GM23338 (cell line): Measurements from ENCODE around the gene PAX5. TPM values are rescaled to one million over a fixed set of nuclear protein-coding genes. Genes with fewer than 3 reads are reported as not detected.

Experiments
- ATAC-seq: fragments of 200-7000 bp; cut with Tn5 transposase; 3 replicates; pipeline ENCODE4 v1.9.1; 2020
- DNase-seq: peaks from one replicate; pipeline ENCODE4 v3.0.0-alpha.2; 2015; ENCODE audit warnings: low spot score
- H2AFZ ChIP-seq: fragments of 200-600 bp; sonication (generic); 2 replicates; pipeline ENCODE4 v1.8.0; 2016; ENCODE audit warnings: antibody characterized with exemption, mild to moderate bottlenecking, moderate library complexity
- H3F3A ChIP-seq: fragments of 200-600 bp; sonication (generic); replicated peaks from 2 replicates; pipeline ENCODE4 v1.8.0; 2017; ENCODE audit warnings: antibody characterized with exemption, mixed run types, low read depth
- H3K27ac ChIP-seq: fragments of 200-600 bp; sonication (generic); 2 replicates; pipeline ENCODE4 v1.6.1; 2016; ENCODE audit warnings: low read depth
- H3K27me3 ChIP-seq: fragments of 200-600 bp; sonication (generic); 2 replicates; pipeline ENCODE4 v1.8.0; 2016; ENCODE audit warnings: mild to moderate bottlenecking, mixed run types, moderate library complexity; ENCODE audit not compliant: insufficient read depth
- H3K36me3 ChIP-seq: fragments of 200-600 bp; sonication (generic); 2 replicates; pipeline ENCODE4 v1.8.0; 2016; ENCODE audit warnings: mild to moderate bottlenecking; ENCODE audit not compliant: insufficient read depth
- H3K4me1 ChIP-seq: fragments of 200-600 bp; sonication (generic); 2 replicates; pipeline ENCODE4 v1.8.0; 2016; ENCODE audit warnings: mild to moderate bottlenecking, moderate library complexity; ENCODE audit not compliant: insufficient read depth
- H3K4me2 ChIP-seq: fragments of 200-600 bp; sonication (generic); 2 replicates; pipeline ENCODE4 v1.7.1; 2017; ENCODE audit warnings: mixed run types
- H3K4me3 ChIP-seq: fragments of 200-600 bp; sonication (generic); 2 replicates; pipeline ENCODE4 v1.6.1; 2016; ENCODE audit warnings: mixed run types
- H3K79me2 ChIP-seq: fragments of 200-600 bp; sonication (generic); replicated peaks from 2 replicates; pipeline ENCODE4 v1.8.0; 2017; ENCODE audit warnings: mild to moderate bottlenecking; ENCODE audit not compliant: insufficient read depth
- H3K9me2 ChIP-seq: fragments of 200-600 bp; sonication (generic); 2 replicates; pipeline ENCODE4 v1.8.0; 2017; ENCODE audit not compliant: insufficient read depth
- H4K20me1 ChIP-seq: fragments of 200-600 bp; sonication (generic); replicated peaks from 2 replicates; pipeline ENCODE4 v1.8.0; 2017; ENCODE audit warnings: mild to moderate bottlenecking; ENCODE audit not compliant: insufficient read depth
- H3K27ac Mint-ChIP-seq: 2 replicates; pipeline ENCODE4 v1.8.0; 2020; ENCODE audit warnings: inconsistent platforms, mild to moderate bottlenecking, moderate library complexity, mixed read lengths
- H3K27me3 Mint-ChIP-seq: 3 replicates; pipeline ENCODE4 v1.8.0; 2022; ENCODE audit warnings: low read depth, mild to moderate bottlenecking, moderate library complexity, mixed read lengths, inconsistent platforms; ENCODE audit not compliant: insufficient read depth, poor library complexity
- H3K36me3 Mint-ChIP-seq: 3 replicates; pipeline ENCODE4 v1.8.0; 2021; ENCODE audit warnings: low read depth, mild to moderate bottlenecking, inconsistent platforms, moderate library complexity, mixed read lengths
- H3K4me1 Mint-ChIP-seq: 3 replicates; pipeline ENCODE4 v1.8.0; 2020; ENCODE audit warnings: mild to moderate bottlenecking, inconsistent platforms, mixed read lengths
- H3K4me3 Mint-ChIP-seq: 3 replicates; pipeline ENCODE4 v1.8.0; 2021; ENCODE audit warnings: moderate library complexity, mild to moderate bottlenecking, inconsistent platforms, mixed read lengths
- H3K9me3 Mint-ChIP-seq: 3 replicates; pipeline ENCODE4 v1.8.0; 2020; ENCODE audit warnings: moderate library complexity, mild to moderate bottlenecking, inconsistent platforms, mixed read lengths
- CREB1 ChIP-seq: fragments of 250-450 bp; sonication (Bioruptor Pico); IDR thresholded peaks from 2 replicates; pipeline ENCODE4 v1.5.0; 2020; ENCODE audit warnings: low read depth, mild to moderate bottlenecking, moderate library complexity
- ETS1 ChIP-seq: IDR thresholded peaks from 2 replicates; pipeline ENCODE4 v1.6.1; 2016; ENCODE audit warnings: antibody characterized with exemption
- EZH2phosphoT487 ChIP-seq: fragments of 200-600 bp; sonication (generic); IDR thresholded peaks from one replicate; pipeline ENCODE4 v1.8.1; 2018; ENCODE audit warnings: antibody characterized with exemption; ENCODE audit not compliant: unreplicated experiment
- NANOG ChIP-seq: IDR thresholded peaks from 2 replicates; pipeline ENCODE4 v1.6.1; 2016; ENCODE audit warnings: antibody characterized with exemption, borderline replicate concordance
- POLR2AphosphoS5 ChIP-seq: IDR thresholded peaks from 2 replicates; pipeline ENCODE4 v1.6.1; 2016; ENCODE audit warnings: antibody characterized with exemption, low read depth
- STAT1 ChIP-seq: IDR thresholded peaks from one replicate; pipeline ENCODE4 v1.6.1; 2016; ENCODE audit warnings: antibody characterized with exemption; ENCODE audit not compliant: unreplicated experiment
- ZNF114 ChIP-seq: fragments of 250-450 bp; sonication (Bioruptor Pico); IDR thresholded peaks from 2 replicates; pipeline ENCODE4 v1.5.0; 2020; ENCODE audit warnings: mild to moderate bottlenecking, moderate library complexity
- ZNF331 ChIP-seq: fragments of 250-450 bp; sonication (Bioruptor Pico); IDR thresholded peaks from 2 replicates; pipeline ENCODE4 v1.5.0; 2020; ENCODE audit warnings: low read depth, mild to moderate bottlenecking, moderate library complexity
- polyA plus RNA-seq: library from polyadenylated mRNA; unstranded; fragments of >200 nt; fragmentation: Nextera tagmentation; extraction: Ambion mirVana; gene quantifications from 2 replicates; pipeline ENCODE4 v1.2.1, GENCODE V29; 2016
- total RNA-seq: library from RNA; depleted of rRNA; stranded (reverse); fragments of >200 nt; shearing (Covaris generic); gene quantifications from 2 replicates; pipeline ENCODE4 v1.2.3, GENCODE V29; 2014
- TF ChIP-seq, protein P1 (sequence below): fragments of 250-450 bp; sonication (Bioruptor Pico); IDR thresholded peaks from 2 replicates; pipeline ENCODE4 v1.5.0; 2020; ENCODE audit warnings: mild to moderate bottlenecking, moderate library complexity
- TF ChIP-seq, protein P2 (sequence below): IDR thresholded peaks from one replicate; pipeline ENCODE4 v1.6.1; 2018; ENCODE audit warnings: antibody characterized with exemption; ENCODE audit not compliant: unreplicated experiment

PAX5 gene
- total and polyA plus RNA-seq, 2 experiments from 2014 or later = 0.17 to 0.60 TPM

DNA sequence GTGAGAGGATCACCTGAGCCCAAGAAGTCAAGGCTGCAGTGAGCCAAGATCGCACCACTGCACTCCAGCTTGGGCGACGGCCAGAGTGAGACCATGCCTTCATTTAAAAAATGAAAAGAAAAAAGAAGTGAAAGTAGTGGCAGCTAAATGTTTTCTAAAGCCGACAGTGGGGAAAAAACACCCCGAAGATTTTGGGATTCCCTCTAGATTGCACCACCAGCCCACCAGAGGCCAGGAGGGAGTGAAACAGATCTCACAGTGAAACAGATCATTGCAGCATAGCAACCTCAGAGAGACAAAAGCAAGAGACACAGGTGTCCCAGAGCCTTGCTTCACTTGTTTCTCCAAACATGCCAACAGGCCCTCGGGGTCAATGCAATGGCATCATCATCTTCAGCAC is 156.8 kb downstream of the PAX5 start:
- no peaks in the 10 kb centered on the region for H3K27me3 ChIP-seq
- peaks cover 16% of the 10 kb centered on the region for H3K27me3 Mint-ChIP-seq
- DNase-seq = no peak

DNA sequence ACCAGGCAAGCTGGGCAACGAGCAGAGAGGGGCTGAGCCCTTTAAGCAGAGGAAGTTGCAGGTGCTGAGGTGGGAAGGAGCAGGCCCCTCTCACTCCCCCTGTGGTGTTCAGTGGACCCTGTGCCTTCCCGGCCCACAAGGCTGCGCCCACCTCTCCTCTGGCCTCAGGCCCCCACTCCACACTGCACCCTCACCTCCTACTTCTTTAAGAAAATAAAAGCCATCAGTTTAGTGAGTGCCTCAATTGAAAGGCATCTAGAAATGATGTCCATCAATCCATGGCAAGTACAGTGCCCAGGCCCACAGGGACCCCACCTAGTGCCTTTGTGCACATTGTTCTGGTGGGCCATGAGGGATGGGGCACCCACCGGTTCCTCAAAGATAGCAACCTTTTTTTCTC is 158.0 kb downstream of the PAX5 start:
- no peaks in the 10 kb centered on the region for H3K9me2 ChIP-seq
- Mint-ChIP-seq H3K9me3 (peaks cover 9% of the 10 kb centered on the region; the same call in 2 of the 3 replicates), H3K4me1 (no peaks in the 10 kb centered on the region), H3K36me3 (no peaks in the 10 kb centered on the region), H3K27me3 (peaks cover 15% of the 10 kb centered on the region), H3K27ac (no peak overlapping the region), H3K4me3 (no peak overlapping the region)
- H3K4me3 ChIP-seq = no peak overlapping the region
- no peaks in the 10 kb centered on the region for H4K20me1 ChIP-seq
- no peaks in the 10 kb centered on the region for H3K27me3 ChIP-seq
- H3K27ac ChIP-seq = no peak overlapping the region
- no peak for ATAC-seq
- DNase-seq = no peak
- no peaks in the 10 kb centered on the region for H3K4me1 ChIP-seq
- TF ChIP-seq ETS1 (no peak), NANOG (no peak), CREB1 (no peak), STAT1 (no peak), POLR2AphosphoS5 (no peak), ZNF114 (CRISPR knock-in tag) (no peak), ZNF331 (CRISPR knock-in tag) (no peak)
- TF ChIP-seq, protein P1, sequence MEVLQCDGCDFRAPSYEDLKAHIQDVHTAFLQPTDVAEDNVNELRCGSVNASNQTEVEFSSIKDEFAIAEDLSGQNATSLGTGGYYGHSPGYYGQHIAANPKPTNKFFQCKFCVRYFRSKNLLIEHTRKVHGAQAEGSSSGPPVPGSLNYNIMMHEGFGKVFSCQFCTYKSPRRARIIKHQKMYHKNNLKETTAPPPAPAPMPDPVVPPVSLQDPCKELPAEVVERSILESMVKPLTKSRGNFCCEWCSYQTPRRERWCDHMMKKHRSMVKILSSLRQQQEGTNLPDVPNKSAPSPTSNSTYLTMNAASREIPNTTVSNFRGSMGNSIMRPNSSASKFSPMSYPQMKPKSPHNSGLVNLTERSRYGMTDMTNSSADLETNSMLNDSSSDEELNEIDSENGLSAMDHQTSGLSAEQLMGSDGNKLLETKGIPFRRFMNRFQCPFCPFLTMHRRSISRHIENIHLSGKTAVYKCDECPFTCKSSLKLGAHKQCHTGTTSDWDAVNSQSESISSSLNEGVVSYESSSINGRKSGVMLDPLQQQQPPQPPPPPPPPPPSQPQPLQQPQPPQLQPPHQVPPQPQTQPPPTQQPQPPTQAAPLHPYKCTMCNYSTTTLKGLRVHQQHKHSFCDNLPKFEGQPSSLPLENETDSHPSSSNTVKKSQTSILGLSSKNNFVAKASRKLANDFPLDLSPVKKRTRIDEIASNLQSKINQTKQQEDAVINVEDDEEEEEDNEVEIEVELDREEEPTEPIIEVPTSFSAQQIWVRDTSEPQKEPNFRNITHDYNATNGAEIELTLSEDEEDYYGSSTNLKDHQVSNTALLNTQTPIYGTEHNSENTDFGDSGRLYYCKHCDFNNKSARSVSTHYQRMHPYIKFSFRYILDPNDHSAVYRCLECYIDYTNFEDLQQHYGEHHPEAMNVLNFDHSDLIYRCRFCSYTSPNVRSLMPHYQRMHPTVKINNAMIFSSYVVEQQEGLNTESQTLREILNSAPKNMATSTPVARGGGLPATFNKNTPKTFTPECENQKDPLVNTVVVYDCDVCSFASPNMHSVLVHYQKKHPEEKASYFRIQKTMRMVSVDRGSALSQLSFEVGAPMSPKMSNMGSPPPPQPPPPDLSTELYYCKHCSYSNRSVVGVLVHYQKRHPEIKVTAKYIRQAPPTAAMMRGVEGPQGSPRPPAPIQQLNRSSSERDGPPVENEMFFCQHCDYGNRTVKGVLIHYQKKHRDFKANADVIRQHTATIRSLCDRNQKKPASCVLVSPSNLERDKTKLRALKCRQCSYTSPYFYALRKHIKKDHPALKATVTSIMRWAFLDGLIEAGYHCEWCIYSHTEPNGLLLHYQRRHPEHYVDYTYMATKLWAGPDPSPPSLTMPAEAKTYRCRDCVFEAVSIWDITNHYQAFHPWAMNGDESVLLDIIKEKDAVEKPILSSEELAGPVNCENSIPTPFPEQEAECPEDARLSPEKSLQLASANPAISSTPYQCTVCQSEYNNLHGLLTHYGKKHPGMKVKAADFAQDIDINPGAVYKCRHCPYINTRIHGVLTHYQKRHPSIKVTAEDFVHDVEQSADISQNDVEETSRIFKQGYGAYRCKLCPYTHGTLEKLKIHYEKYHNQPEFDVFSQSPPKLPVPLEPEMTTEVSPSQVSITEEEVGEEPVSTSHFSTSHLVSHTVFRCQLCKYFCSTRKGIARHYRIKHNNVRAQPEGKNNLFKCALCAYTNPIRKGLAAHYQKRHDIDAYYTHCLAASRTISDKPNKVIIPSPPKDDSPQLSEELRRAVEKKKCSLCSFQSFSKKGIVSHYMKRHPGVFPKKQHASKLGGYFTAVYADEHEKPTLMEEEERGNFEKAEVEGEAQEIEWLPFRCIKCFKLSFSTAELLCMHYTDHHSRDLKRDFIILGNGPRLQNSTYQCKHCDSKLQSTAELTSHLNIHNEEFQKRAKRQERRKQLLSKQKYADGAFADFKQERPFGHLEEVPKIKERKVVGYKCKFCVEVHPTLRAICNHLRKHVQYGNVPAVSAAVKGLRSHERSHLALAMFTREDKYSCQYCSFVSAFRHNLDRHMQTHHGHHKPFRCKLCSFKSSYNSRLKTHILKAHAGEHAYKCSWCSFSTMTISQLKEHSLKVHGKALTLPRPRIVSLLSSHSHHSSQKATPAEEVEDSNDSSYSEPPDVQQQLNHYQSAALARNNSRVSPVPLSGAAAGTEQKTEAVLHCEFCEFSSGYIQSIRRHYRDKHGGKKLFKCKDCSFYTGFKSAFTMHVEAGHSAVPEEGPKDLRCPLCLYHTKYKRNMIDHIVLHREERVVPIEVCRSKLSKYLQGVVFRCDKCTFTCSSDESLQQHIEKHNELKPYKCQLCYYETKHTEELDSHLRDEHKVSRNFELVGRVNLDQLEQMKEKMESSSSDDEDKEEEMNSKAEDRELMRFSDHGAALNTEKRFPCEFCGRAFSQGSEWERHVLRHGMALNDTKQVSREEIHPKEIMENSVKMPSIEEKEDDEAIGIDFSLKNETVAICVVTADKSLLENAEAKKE = no peak
- no peaks in the 10 kb centered on the region for H3K79me2 ChIP-seq
- H3F3A ChIP-seq = no peaks in the 10 kb centered on the region
- no peak overlapping the region for H3K4me2 ChIP-seq
- no peaks in the 10 kb centered on the region for H3K36me3 ChIP-seq
- H2AFZ ChIP-seq = no peak overlapping the region

More for the DNA sequence above, 156.8 kb downstream of the PAX5 start:
- no peak overlapping the region for H3K27ac ChIP-seq
- no peaks in the 10 kb centered on the region for H3K36me3 Mint-ChIP-seq
- H2AFZ ChIP-seq = no peak overlapping the region
- H3K27ac Mint-ChIP-seq = no peak overlapping the region
- H3K4me2 ChIP-seq = no peak overlapping the region
- no peaks in the 10 kb centered on the region for H4K20me1 ChIP-seq
- no peaks in the 10 kb centered on the region for H3K4me1 Mint-ChIP-seq
- peaks cover 9% of the 10 kb centered on the region; the same call in 2 of the 3 replicates for H3K9me3 Mint-ChIP-seq
- TF ChIP-seq, protein P2, sequence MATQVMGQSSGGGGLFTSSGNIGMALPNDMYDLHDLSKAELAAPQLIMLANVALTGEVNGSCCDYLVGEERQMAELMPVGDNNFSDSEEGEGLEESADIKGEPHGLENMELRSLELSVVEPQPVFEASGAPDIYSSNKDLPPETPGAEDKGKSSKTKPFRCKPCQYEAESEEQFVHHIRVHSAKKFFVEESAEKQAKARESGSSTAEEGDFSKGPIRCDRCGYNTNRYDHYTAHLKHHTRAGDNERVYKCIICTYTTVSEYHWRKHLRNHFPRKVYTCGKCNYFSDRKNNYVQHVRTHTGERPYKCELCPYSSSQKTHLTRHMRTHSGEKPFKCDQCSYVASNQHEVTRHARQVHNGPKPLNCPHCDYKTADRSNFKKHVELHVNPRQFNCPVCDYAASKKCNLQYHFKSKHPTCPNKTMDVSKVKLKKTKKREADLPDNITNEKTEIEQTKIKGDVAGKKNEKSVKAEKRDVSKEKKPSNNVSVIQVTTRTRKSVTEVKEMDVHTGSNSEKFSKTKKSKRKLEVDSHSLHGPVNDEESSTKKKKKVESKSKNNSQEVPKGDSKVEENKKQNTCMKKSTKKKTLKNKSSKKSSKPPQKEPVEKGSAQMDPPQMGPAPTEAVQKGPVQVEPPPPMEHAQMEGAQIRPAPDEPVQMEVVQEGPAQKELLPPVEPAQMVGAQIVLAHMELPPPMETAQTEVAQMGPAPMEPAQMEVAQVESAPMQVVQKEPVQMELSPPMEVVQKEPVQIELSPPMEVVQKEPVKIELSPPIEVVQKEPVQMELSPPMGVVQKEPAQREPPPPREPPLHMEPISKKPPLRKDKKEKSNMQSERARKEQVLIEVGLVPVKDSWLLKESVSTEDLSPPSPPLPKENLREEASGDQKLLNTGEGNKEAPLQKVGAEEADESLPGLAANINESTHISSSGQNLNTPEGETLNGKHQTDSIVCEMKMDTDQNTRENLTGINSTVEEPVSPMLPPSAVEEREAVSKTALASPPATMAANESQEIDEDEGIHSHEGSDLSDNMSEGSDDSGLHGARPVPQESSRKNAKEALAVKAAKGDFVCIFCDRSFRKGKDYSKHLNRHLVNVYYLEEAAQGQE = no peak
- TF ChIP-seq STAT1 (no peak), EZH2phosphoT487 (no peak)
- H3K4me3 ChIP-seq = no peak overlapping the region
- no peak for ATAC-seq
- no peaks in the 10 kb centered on the region for H3K9me2 ChIP-seq
- H3K36me3 ChIP-seq = no peaks in the 10 kb centered on the region
- H3F3A ChIP-seq = no peaks in the 10 kb centered on the region
- no peaks in the 10 kb centered on the region for H3K79me2 ChIP-seq
- no peak overlapping the region for H3K4me3 Mint-ChIP-seq
- H3K4me1 ChIP-seq = no peaks in the 10 kb centered on the region
